Measurements from ENCODE around the gene MRPL34. TPM values are rescaled to one million over a fixed set of nuclear protein-coding genes. Genes with fewer than 3 reads are reported as not detected.
A peak's percentile ranks its signal among the peaks of the same experiment; 100 is the strongest.

Gene MRPL34
- polyA plus RNA-seq, 1 of the 3 experiments (the other 2 are of a cell fraction), result 72.9 TPM

GRCh38 chr19:17309198-17309964, 3.7 kb downstream of the MRPL34 start, which contains the start of gene DDA1:
TSS of gene DDA1 (plus strand) at chr19:17309563. CDS start at chr19:17309655, 92 bp downstream.
- Histone ChIP-seq H3K36me3 (replicated peaks in 1 of 2; ENCODE audit: control insufficient read depth in 1 of 2, insufficient read depth in 2 of 2, low read length in 1 of 2) (peaks cover 4 to 13% of the 10 kb centered on the region in 2 experiments), H3K9me2 (no peaks in the 10 kb centered on the region), H3K27ac (ENCODE audit: low read depth in 2 of 2, low read length in 1 of 2) (peak within 1 kb of the TSS; percentile 49 to 84), H3K4me3 (ENCODE audit: low read depth in 2 of 2, low read length in 1 of 2) (peak within 1 kb of the TSS; percentile 93 to 97), H3K27me3 (ENCODE audit: insufficient read depth) (no peaks in the 10 kb centered on the region), H3K4me2 (peak within 1 kb of the TSS; percentile 97), H3K79me2 (ENCODE audit: insufficient read depth) (peaks cover 69% of the 10 kb centered on the region), H3K9me3 (no peaks in the 10 kb centered on the region), H4K20me1 (ENCODE audit: insufficient read depth) (peaks cover 17% of the 10 kb centered on the region), H3F3A (replicated peaks; ENCODE audit: insufficient read depth) (peaks cover 13% of the 10 kb centered on the region), H2AFZ (ENCODE audit: low read depth) (peak within 1 kb of the TSS; percentile 68), H3K4me1 (ENCODE audit: control insufficient read depth in 1 of 2, insufficient read depth in 2 of 2, low read depth in 1 of 2, low read length in 1 of 2) (peaks cover 12 to 20% of the 10 kb centered on the region in 2 experiments), H3K9ac (peak within 1 kb of the TSS; percentile 97)
- ChIA-PET POLR2A (interaction anchor here (0.8 to 1.6 kb wide), 6 partner anchors 12 to 202 kb away, joined by 3 to 8 read pairs (median 4); partner anchors contain the start of genes MVB12A and PGLS), CTCF (interaction anchor here (1.1 to 1.6 kb wide), 6 partner anchors 14 to 82 kb away, joined by 3 to 6 read pairs (median 4); no protein-coding TSS in a partner anchor)
- 2% methylated on average over 27 of the region's 46 CpGs for WGBS (ENCODE audit: low lambda C conversion rate)
- no peak for TF ChIP-seq GATA2 (CRISPR knock-in tag; IDR thresholded peaks at IDR 0.05)
- TF ChIP-seq MEF2A (IDR thresholded peaks at IDR 0.05; ENCODE audit: borderline replicate concordance, low read depth), result no peak
- TF ChIP-seq TAF1 (IDR thresholded peaks at IDR 0.05; ENCODE audit: borderline replicate concordance, low read depth, low read length), result peak; percentile 69
- no peak for TF ChIP-seq RCOR1 (IDR thresholded peaks at IDR 0.05; ENCODE audit: low read length)
- peak; percentile 83 for TF ChIP-seq PBX3 (IDR thresholded peaks at IDR 0.05)
- no peak for TF ChIP-seq SMC3 (IDR thresholded peaks at IDR 0.05; ENCODE audit: low read depth, low read length)
- peak; percentile 84 for TF ChIP-seq ELF1 (IDR thresholded peaks at IDR 0.05)
- no peak for TF ChIP-seq TCF12 (IDR thresholded peaks at IDR 0.05)
- TF ChIP-seq GABPA (IDR thresholded peaks at IDR 0.05; ENCODE audit: low read depth), result peak; percentile 87
- no peak for TF ChIP-seq REST (IDR thresholded peaks at IDR 0.05; ENCODE audit: low read depth, low read length)
- TF ChIP-seq IRF3 (IDR thresholded peaks at IDR 0.05; ENCODE audit: low read depth, low read length), result peak; percentile 89
- TF ChIP-seq POLR2AphosphoS5 (IDR thresholded peaks at IDR 0.05; ENCODE audit: low read depth, low read length), result peak; percentile 82
- TF ChIP-seq RFX5 (IDR thresholded peaks at IDR 0.05; ENCODE audit: low read length), result no peak; the same call in 1 of the 2 replicates
- TF ChIP-seq SIN3A (IDR thresholded peaks at IDR 0.05; ENCODE audit: borderline replicate concordance, low read depth, low read length), result 0 out of 2 replicates have a peak, but pooled peaks have one; percentile 22
- TF ChIP-seq YY1 (IDR thresholded peaks at IDR 0.05; ENCODE audit: low read depth), result peak; percentile 79
- peak; percentile 95 for TF ChIP-seq CHD2 (IDR thresholded peaks at IDR 0.05; ENCODE audit: low read length, partially characterized antibody)
- DNase-seq, result peak; percentile 97

Data from SK-N-SH (cell line).